Thoracic aorta (tissue), 2 donors: Measurements from ENCODE around the gene TTC9B. TPM values are rescaled to one million over a fixed set of nuclear protein-coding genes. Genes with fewer than 3 reads are reported as not detected.

Experiments used
- ATAC-seq: fragments of 150-250 bp; one replicate; pipeline ENCODE4 v1.8.0; 2017; ENCODE audit warnings: low read depth; ENCODE audit not compliant: insufficient number of reproducible peaks, low FRiP score
- DNase-seq: peaks from one replicate; pipeline ENCODE4 v3.0.0-alpha.2; 2020; ENCODE audit warnings: low spot score
- H3K27ac ChIP-seq, 2 donors: fragments of 200-600 bp; sonication (generic); 1 replicate in 1 of 2; 2 replicates in 1 of 2; pipeline ENCODE4 v1.5.1; 2016; ENCODE audit warnings: mild to moderate bottlenecking in 2 of 2, moderate library complexity in 2 of 2
- H3K27me3 ChIP-seq: fragments of 200-600 bp; sonication (generic); replicated peaks from 2 replicates; pipeline ENCODE4 v1.6.0; 2016; ENCODE audit warnings: mild to moderate bottlenecking; ENCODE audit not compliant: insufficient read depth
- H3K36me3 ChIP-seq: fragments of 200-600 bp; sonication (generic); one replicate; pipeline ENCODE4 v1.5.1; 2016
- H3K4me1 ChIP-seq, 2 donors: fragments of 200-600 bp; sonication (generic); 1 replicate in 1 of 2; 2 replicates in 1 of 2; pipeline versions ENCODE4 v1.5.1 to v1.6.0; 2016; ENCODE audit warnings: low read depth in 2 of 2, mild to moderate bottlenecking in 1 of 2; ENCODE audit not compliant: control insufficient read depth in 1 of 2
- H3K4me3 ChIP-seq: fragments of 200-600 bp; sonication (generic); 2 replicates; pipeline ENCODE4 v1.5.1; 2016; ENCODE audit warnings: mild to moderate bottlenecking
- H3K9me3 ChIP-seq: fragments of 200-600 bp; sonication (generic); 2 replicates; pipeline ENCODE4 v1.5.1; 2016
- CTCF ChIP-seq: fragments of 200-600 bp; sonication (generic); IDR thresholded peaks from one replicate; pipeline ENCODE4 v1.5.1; 2019; ENCODE audit warnings: antibody characterized with exemption
- total RNA-seq, 2 donors: library from RNA; depleted of rRNA; stranded (reverse); fragments of >200 nt; gene quantifications; one replicate each; pipeline versions ENCODE4 v1.1.0 to v1.2.3, GENCODE V29; 2016

Gene TTC9B
- total RNA-seq, 2 donors from 2014 or later = not detected

GRCh38 chr19:40243181-40243580, 25.0 kb upstream of the TTC9B start:
- peaks cover 0 to 13% of the 10 kb centered on the region in 2 donors for H3K4me1 ChIP-seq
- no peaks in the 10 kb centered on the region for H3K9me3 ChIP-seq
- no peak for DNase-seq
- H3K36me3 ChIP-seq = peaks cover 32% of the 10 kb centered on the region
- no peak for ATAC-seq
- no peak for TF ChIP-seq CTCF
- H3K4me3 ChIP-seq = no peak overlapping the region
- no peaks in the 10 kb centered on the region for H3K27me3 ChIP-seq
- H3K27ac ChIP-seq = no peak overlapping the region

GRCh38 chr19:40242480-40242879, 24.3 kb upstream of the TTC9B start:
- H3K9me3 ChIP-seq = no peaks in the 10 kb centered on the region
- no peak for TF ChIP-seq CTCF
- no peak overlapping the region for H3K27ac ChIP-seq
- no peak overlapping the region for H3K4me3 ChIP-seq
- no peak for ATAC-seq
- DNase-seq = no peak
- H3K27me3 ChIP-seq = no peaks in the 10 kb centered on the region
- peaks cover 0 to 13% of the 10 kb centered on the region in 2 donors for H3K4me1 ChIP-seq
- H3K36me3 ChIP-seq = peaks cover 39% of the 10 kb centered on the region

GRCh38 chr19:40241809-40242384, 23.7 kb upstream of the TTC9B start:
- H3K4me3 ChIP-seq = no peak overlapping the region
- no peak for TF ChIP-seq CTCF
- H3K27ac ChIP-seq = no peak overlapping the region
- H3K36me3 ChIP-seq = peaks cover 44% of the 10 kb centered on the region
- DNase-seq (no peak), ATAC-seq (no peak)
- H3K9me3 ChIP-seq = no peaks in the 10 kb centered on the region
- H3K4me1 ChIP-seq = peaks cover 0 to 13% of the 10 kb centered on the region in 2 donors
- no peaks in the 10 kb centered on the region for H3K27me3 ChIP-seq

GRCh38 chr19:40241125-40241808, 23.1 kb upstream of the TTC9B start:
- H3K4me1 ChIP-seq = peaks cover 0 to 13% of the 10 kb centered on the region in 2 donors
- no peak for TF ChIP-seq CTCF
- DNase-seq (no peak), ATAC-seq (no peak)
- H3K36me3 ChIP-seq = peaks cover 48% of the 10 kb centered on the region
- H3K27ac ChIP-seq = no peak overlapping the region
- H3K4me3 ChIP-seq = no peak overlapping the region
- H3K27me3 ChIP-seq = no peaks in the 10 kb centered on the region
- H3K9me3 ChIP-seq = no peaks in the 10 kb centered on the region

GRCh38 chr19:40240332-40240731, 22.1 kb upstream of the TTC9B start:
- DNase-seq (no peak), ATAC-seq (no peak)
- peaks cover 0 to 13% of the 10 kb centered on the region in 2 donors for H3K4me1 ChIP-seq
- peaks cover 57% of the 10 kb centered on the region for H3K36me3 ChIP-seq
- no peak overlapping the region for H3K4me3 ChIP-seq
- no peaks in the 10 kb centered on the region for H3K9me3 ChIP-seq
- H3K27ac ChIP-seq = no peak overlapping the region
- no peaks in the 10 kb centered on the region for H3K27me3 ChIP-seq
- TF ChIP-seq CTCF = no peak
